HG03280 (cell line): ENCODE data around the gene LHX6.
A peak's percentile ranks its signal among the peaks of the same experiment; 100 is the strongest.

Experiments
- ATAC-seq: cut with Tn5 transposase; IDR thresholded peaks from one replicate; pipeline ENCODE4 v1.9.1; 2021; ENCODE audit warnings: mild to moderate bottlenecking, moderate library complexity; ENCODE audit not compliant: unreplicated experiment

Gene LHX6

GRCh38 chr9:122158202-122158601 is 70.6 kb downstream of the LHX6 start:
- peak; percentile 43 for ATAC-seq

- ATAC-seq, result no peak
Measured at GRCh38 chr9:122155796-122156195, 73.0 kb downstream of the LHX6 start.
